GM21528 (cell line): ENCODE data around the gene POLN.

Experiments used
- ATAC-seq: cut with Tn5 transposase; IDR thresholded peaks from one replicate; pipeline ENCODE4 v1.9.1; 2021; ENCODE audit warnings: mild to moderate bottlenecking, moderate library complexity; ENCODE audit not compliant: unreplicated experiment, low FRiP score

Gene POLN

DNA sequence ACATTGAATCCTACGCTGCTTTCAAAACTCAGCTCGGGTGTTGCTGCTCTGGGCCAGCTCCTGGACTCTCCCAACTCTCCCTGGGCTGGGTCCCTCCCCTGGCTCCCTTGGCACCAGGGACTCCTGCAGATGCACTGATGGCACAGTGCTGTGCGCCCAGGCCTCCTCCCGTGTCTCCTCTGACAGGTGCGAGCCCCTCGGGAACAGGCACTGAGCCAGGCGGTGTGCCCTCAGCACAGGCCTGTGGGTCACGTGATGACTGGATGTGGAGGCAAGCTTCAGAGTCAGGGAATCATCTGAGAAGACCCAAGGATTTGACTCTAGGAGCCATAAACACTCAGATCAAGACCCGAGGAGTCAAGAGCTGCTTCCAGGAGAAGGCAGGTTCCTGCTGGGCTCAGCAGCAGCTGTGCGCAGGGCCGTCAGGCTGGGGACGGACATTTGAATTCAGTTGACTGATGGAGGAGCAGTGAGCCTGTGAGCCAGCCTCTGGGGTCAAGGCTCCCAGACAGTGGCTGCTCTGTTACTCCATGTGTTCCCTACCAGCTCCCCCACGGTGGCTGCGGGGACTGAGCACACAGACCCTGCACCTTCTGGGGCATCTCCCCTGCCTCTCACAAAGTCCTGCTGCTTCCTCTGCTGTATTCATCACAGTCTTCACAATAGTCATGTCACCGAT lies 149.8 kb downstream of the POLN start:
- ATAC-seq = no peak

DNA sequence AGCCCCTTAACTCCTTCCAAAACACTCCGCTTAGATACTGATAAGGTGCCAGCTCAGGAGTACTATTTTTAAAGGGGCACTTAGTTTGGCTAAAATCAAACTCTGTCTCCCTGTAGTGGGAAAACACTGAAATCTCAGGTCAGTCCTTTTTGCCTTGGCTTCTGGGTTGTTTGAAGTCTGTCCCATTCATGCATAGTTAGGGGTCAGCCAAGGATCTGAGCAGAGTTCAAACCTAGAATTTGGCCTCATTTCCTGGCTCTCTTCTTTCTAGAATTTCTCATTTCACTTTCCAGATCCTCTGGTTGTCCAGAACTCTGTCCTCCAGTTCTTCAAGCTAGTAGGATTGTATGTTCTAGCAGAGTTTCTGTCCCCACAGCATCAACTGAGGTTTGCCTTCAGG lies 151.3 kb downstream of the POLN start:
- ATAC-seq = no peak

DNA sequence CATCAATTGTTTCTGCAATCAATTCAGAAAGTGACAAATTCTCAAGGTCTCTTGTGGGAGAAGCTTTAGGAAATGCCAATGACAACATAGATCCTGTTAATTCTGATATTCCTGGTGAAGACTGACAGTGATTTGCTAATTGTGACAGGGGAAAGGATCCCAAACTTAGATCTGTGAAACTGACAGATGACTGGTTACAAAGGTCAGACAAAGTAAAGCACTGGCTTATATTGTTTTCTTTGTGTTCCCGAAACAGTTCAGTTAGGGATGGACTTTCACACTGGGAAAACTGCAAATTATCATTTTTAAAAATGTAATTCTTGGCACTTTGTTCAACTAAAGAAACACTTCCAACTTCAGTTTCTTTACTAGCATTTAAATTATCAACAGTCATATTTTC lies 152.7 kb downstream of the POLN start:
- ATAC-seq = no peak

GRCh38 chr4:2087170-2087569 lies 154.8 kb downstream of the POLN start:
- no peak for ATAC-seq

DNA sequence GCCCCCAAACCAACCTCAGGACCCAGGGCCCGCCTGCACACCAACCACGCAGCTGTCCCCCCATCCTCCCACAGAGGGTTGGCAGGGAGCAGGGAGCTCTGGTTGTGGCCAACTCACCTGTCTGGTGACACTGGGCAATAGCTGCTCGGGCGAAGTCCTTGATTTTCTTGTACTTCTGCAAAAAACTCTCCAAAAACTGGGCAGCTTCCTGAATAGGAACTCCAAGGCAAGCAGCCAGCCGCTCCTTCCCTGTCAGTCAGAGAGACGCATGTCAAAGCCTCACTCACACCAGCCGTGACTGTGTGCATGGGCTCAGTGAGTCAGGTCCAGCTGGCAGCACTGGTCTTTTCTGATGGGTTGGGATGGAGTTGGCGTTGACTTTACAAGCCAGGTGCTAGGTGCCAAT lies 156.4 kb downstream of the POLN start:
- no peak for ATAC-seq

DNA sequence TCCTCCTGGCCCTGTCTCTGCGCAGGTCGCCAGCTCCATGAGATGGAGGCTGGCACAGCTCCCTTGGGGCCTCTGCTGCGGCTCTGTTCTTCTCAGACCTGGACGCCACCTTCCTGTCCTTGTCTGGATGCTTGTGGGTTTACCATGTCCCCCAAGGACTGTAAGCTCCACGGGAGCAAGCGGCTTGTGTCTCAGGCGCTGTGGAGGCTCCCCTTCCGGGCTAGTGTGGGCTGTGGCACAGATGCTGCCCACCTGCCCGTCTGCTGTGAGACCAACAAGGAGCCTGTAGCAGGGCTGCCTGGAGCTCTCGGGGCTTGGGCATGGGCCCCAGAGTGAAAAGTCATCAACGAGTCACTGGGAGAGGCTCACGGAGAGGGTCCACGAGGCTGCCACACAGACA lies 157.6 kb downstream of the POLN start:
- no peak for ATAC-seq

GRCh38 chr4:2083826-2084160 lies 158.1 kb downstream of the POLN start:
- no peak for ATAC-seq

DNA sequence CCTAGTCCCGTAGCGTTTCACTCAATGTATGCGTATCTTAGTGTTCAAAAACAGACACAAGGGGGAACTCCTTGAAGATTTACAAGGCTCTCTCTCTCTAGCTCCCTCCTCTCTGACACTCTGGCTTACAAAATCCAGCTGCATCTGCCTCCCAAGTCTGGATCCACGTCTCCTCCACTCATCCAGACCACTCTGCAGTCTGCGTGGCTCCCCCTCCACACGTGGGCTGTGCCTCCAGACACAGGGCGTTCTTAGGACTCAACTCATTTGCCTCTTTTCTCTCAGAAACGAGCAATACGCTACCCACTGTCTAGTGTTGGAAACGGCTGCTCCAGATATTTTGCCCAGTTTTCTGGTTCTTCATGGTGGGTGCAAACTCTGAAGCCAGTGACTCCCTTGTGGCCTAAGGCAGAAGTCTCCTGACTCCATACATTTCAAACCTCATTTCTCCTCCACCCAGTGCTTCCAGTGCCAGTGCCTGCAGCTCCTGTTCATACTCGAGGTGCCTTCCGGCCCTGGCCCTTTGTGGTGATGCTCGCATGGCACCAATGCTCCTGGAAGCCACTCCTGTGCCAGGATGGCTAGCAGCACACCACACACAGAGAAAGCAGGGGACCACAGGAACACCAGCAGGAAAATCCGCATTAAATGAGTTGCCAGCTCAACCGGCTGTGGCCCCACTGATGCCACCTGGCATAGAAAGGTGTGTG lies 158.7 kb downstream of the POLN start:
- no peak for ATAC-seq

DNA sequence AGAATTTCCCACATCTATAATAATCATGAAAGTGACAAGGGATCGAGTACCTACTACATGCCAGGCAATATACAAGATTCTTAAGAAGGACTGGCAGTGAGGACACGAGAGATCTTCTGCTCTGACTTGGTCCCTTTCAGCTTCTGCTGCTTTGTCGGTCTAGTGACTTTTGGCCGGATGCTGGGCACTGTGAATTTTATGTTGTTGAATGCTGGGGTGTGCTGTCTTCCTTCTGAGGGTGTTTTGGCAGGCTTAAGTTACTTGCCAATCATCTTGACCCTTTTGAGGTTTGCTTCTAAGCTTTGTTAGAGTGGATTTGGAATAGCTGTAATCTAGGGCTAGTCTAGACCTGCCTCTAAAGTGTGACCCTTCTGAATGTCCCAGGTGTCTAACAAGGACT lies 159.3 kb downstream of the POLN start:
- no peak for ATAC-seq

DNA sequence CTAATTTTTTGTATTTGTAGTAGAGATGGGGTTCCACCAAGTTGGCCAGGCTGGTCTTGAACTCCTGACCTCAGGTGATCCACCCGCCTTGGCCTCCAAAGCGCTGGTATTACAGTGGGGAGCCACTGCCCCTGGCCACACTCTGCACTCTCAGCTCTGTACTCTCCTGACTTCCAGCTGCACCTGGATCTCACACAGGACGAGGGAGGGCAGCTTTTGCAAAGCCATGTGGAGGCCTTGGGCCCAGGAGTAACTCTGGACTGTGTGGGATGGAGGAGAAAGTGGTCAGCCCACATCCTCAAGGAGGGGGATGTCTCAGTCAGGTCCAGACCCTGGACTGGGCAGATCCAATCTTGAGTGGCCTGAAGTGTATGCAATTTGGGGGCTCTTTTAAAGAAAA lies 159.8 kb downstream of the POLN start:
- ATAC-seq = no peak

- no peak for ATAC-seq
Observed at GRCh38 chr4:2081540-2081939, 160.4 kb downstream of the POLN start.

GRCh38 chr4:2080429-2081300 lies 161.3 kb downstream of the POLN start:
- ATAC-seq = no peak

DNA sequence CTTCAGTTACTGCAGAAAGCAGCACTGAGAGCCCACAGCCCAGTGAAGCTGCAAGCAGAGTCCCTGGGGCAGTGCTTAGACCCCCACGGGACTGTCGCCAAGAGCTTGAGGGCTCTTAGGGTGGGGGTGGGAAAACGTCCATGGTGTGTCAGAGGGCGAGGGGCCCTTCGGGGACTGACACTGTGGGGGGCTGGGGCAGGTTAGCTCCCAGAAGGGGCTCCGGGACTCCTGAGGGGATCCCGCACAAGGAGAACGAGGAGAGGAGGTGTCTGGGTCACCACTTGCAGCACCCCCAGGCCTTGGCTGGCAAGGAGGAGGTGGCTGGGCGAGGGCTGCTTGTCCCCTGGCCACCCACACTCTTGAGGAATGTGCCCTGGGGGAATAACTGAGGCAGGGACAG lies 162.0 kb downstream of the POLN start:
- ATAC-seq = no peak

GRCh38 chr4:2079006-2079405 lies 162.9 kb downstream of the POLN start:
- no peak for ATAC-seq

GRCh38 chr4:2078584-2078983 lies 163.3 kb downstream of the POLN start:
- no peak for ATAC-seq

GRCh38 chr4:2077537-2078460 lies 164.1 kb downstream of the POLN start:
- no peak for ATAC-seq

- ATAC-seq = no peak
Observed at GRCh38 chr4:2076908-2077536, 164.9 kb downstream of the POLN start.

- no peak for ATAC-seq
Observed at GRCh38 chr4:2075987-2076907, 165.7 kb downstream of the POLN start.
